ENCODE measurements around the gene PPP2R2D. TPM values are rescaled to one million over a fixed set of nuclear protein-coding genes. Genes with fewer than 3 reads are reported as not detected.

The PPP2R2D gene
- total RNA-seq, 2 experiments from 2014 or later, result 32.6 to 32.9 TPM

DNA sequence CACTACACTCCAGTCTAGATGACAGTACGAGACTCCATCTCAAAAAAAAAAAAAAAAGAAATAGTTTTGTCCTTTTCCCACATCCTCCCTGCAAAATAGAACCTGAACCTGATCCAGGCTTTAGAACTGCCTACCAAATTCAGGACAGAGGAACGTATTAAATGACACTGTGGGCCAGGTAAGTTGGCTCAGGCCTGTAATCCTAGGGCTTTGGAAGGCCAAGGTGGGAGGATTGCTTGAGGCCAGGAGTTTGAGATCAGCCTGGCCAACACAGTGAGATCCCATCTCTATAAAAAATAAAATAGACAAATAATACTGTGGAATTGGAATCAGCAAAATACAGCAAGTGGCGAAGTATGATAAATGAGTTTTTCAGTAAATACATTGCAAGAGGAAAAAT, 90.9 kb downstream of the PPP2R2D start:
- ChIA-PET POLR2A (no interaction called here), CTCF (no interaction called here)
- H3K4me3 Mint-ChIP-seq, result no peak overlapping the region
- no peaks in the 10 kb centered on the region for H3K27me3 ChIP-seq (ENCODE audit: control insufficient read depth in 1 of 2, insufficient read depth in 2 of 2, low read length in 2 of 2)
- H3K4me1 ChIP-seq (ENCODE audit: insufficient read depth, low read length), result no peaks in the 10 kb centered on the region
- TF ChIP-seq, protein P1, sequence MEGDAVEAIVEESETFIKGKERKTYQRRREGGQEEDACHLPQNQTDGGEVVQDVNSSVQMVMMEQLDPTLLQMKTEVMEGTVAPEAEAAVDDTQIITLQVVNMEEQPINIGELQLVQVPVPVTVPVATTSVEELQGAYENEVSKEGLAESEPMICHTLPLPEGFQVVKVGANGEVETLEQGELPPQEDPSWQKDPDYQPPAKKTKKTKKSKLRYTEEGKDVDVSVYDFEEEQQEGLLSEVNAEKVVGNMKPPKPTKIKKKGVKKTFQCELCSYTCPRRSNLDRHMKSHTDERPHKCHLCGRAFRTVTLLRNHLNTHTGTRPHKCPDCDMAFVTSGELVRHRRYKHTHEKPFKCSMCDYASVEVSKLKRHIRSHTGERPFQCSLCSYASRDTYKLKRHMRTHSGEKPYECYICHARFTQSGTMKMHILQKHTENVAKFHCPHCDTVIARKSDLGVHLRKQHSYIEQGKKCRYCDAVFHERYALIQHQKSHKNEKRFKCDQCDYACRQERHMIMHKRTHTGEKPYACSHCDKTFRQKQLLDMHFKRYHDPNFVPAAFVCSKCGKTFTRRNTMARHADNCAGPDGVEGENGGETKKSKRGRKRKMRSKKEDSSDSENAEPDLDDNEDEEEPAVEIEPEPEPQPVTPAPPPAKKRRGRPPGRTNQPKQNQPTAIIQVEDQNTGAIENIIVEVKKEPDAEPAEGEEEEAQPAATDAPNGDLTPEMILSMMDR (IDR thresholded peaks at IDR 0.05), result no peak
- H3K27me3 Mint-ChIP-seq, result no peaks in the 10 kb centered on the region
- ATAC-seq (ENCODE audit: poor library complexity) (no peak), DNase-seq (no peak)
- H3K4me3 ChIP-seq (ENCODE audit: low read length), result no peak overlapping the region
- no peaks in the 10 kb centered on the region for H3K9me3 ChIP-seq (ENCODE audit: control insufficient read depth in 1 of 2, insufficient read depth in 1 of 2, low read length in 2 of 2)
- no peaks in the 10 kb centered on the region for H3K4me1 Mint-ChIP-seq (ENCODE audit: low read depth)
- no peaks in the 10 kb centered on the region for H3K9me3 Mint-ChIP-seq
- H3K27ac Mint-ChIP-seq, result no peak overlapping the region
- no peaks in the 10 kb centered on the region for H3K36me3 ChIP-seq (ENCODE audit: insufficient read depth, low read length)
- intact Hi-C loops (cut with DNase I, micrococcal nuclease), result no loop called here
- no peaks in the 10 kb centered on the region for H3K36me3 Mint-ChIP-seq (ENCODE audit: low read depth)
- no peak overlapping the region for H3K27ac ChIP-seq (ENCODE audit: low read depth in 1 of 2, low read length in 2 of 2)

DNA sequence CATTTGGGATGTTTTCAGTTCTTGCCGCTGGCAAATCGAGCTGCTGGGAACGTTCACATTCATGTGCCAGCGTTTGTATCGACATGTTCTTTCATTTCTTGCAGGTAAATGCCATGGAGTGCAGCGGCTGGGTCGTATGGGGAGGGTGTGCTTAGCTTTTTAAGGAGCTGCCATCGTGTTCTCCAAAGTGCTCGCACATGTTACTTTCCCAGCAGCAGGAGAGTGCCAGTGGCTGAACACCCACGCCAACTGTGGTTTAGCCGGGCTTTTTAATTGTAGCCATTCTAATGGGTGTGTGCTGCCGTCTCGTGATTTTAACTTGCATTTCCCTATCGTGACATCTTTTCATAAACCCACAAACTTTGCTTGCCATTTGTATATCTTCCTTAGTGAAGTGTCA, 92.5 kb downstream of the PPP2R2D start:
- DNase-seq (no peak), ATAC-seq (ENCODE audit: poor library complexity) (no peak)
- ChIA-PET CTCF (no interaction called here), POLR2A (no interaction called here)
- Mint-ChIP-seq H3K4me3 (no peak overlapping the region), H3K27me3 (no peaks in the 10 kb centered on the region), H3K36me3 (ENCODE audit: low read depth) (no peaks in the 10 kb centered on the region), H3K9me3 (no peaks in the 10 kb centered on the region), H3K4me1 (ENCODE audit: low read depth) (no peaks in the 10 kb centered on the region), H3K27ac (no peak overlapping the region)
- Histone ChIP-seq H3K36me3 (ENCODE audit: insufficient read depth, low read length) (no peaks in the 10 kb centered on the region), H3K27me3 (ENCODE audit: control insufficient read depth in 1 of 2, insufficient read depth in 2 of 2, low read length in 2 of 2) (no peaks in the 10 kb centered on the region), H3K4me1 (ENCODE audit: insufficient read depth, low read length) (no peaks in the 10 kb centered on the region), H3K27ac (ENCODE audit: low read depth in 1 of 2, low read length in 2 of 2) (no peak overlapping the region), H3K4me3 (ENCODE audit: low read length) (no peak overlapping the region), H3K9me3 (ENCODE audit: control insufficient read depth in 1 of 2, insufficient read depth in 1 of 2, low read length in 2 of 2) (no peaks in the 10 kb centered on the region)
- TF ChIP-seq, protein P1 (IDR thresholded peaks at IDR 0.05), result no peak
- intact Hi-C loops (cut with DNase I, micrococcal nuclease), result no loop called here

DNA sequence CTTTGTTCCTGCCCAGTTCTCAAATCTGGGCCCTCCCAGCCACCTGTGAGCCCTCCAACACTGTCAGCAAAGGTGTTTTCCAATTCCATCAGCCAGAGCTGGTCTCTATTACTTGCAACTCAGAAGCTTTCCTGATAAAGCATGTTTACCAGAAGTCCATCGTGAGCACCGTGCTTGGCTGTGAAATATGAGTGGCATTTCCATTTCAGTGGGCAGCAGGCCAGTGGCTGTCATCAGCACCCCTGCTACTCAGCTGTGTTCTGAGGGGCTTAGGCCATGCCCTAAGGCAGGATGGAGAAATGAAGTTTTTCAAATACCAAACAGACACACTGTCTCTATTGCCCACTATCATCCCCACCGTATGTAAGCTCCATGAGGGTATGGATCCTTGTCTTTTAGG, 93.6 kb downstream of the PPP2R2D start:
- H3K9me3 Mint-ChIP-seq, result no peaks in the 10 kb centered on the region
- POLR2A ChIA-PET, result no interaction called here
- ATAC-seq (ENCODE audit: poor library complexity) (no peak), DNase-seq (no peak)
- H3K27ac Mint-ChIP-seq, result no peak overlapping the region
- intact Hi-C loops (cut with DNase I, micrococcal nuclease), result no loop called here
- CTCF ChIA-PET, result no interaction called here
- Histone ChIP-seq H3K36me3 (ENCODE audit: insufficient read depth, low read length) (no peaks in the 10 kb centered on the region), H3K27ac (ENCODE audit: low read depth in 1 of 2, low read length in 2 of 2) (no peak overlapping the region), H3K4me1 (ENCODE audit: insufficient read depth, low read length) (no peaks in the 10 kb centered on the region), H3K4me3 (ENCODE audit: low read length) (no peak overlapping the region), H3K9me3 (ENCODE audit: control insufficient read depth in 1 of 2, insufficient read depth in 1 of 2, low read length in 2 of 2) (no peaks in the 10 kb centered on the region), H3K27me3 (ENCODE audit: control insufficient read depth in 1 of 2, insufficient read depth in 2 of 2, low read length in 2 of 2) (no peaks in the 10 kb centered on the region)
- TF ChIP-seq, protein P1 (IDR thresholded peaks at IDR 0.05), result no peak
- H3K27me3 Mint-ChIP-seq, result no peaks in the 10 kb centered on the region
- H3K4me1 Mint-ChIP-seq (ENCODE audit: low read depth), result no peaks in the 10 kb centered on the region
- no peaks in the 10 kb centered on the region for H3K36me3 Mint-ChIP-seq (ENCODE audit: low read depth)
- H3K4me3 Mint-ChIP-seq, result no peak overlapping the region

Measured in CD4-positive, alpha-beta T cell (primary cell).